IMR-90 (cell line): ENCODE results near the gene IFRD2. TPM values are rescaled to one million over a fixed set of nuclear protein-coding genes. Genes with fewer than 3 reads are reported as not detected.

ENCODE experiments used
- ATAC-seq: fragments of 200-7000 bp; cut with Tn5 transposase; 2 replicates; pipeline ENCODE4 v1.9.1; 2020; ENCODE audit warnings: low read depth, mild to moderate bottlenecking, moderate library complexity
- BruUV-seq: library from RNA; stranded (reverse); fragments of 400-500 nt; replicated peaks from 2 replicates; lab custom pipeline; 2021; lab: Mats Ljungman, UMichigan
- CTCF ChIA-PET: fragments of 300-600 bp; formaldehyde crosslinking; extraction: SDS; loops from one replicate; lab custom pipeline; 2021; ENCODE audit warnings: antibody characterized with exemption; lab: Yijun Ruan, JAX
- POLR2A ChIA-PET: fragments of 300-600 bp; sonication (Branson Sonifier 250); formaldehyde crosslinking; loops from one replicate; lab custom pipeline; 2022; ENCODE audit warnings: antibody characterized with exemption; ENCODE audit not compliant: unreplicated experiment; lab: Charles Lee
- DNase-seq: peaks from one replicate; pipeline ENCODE4 v3.0.0; 2013
- H2AFZ ChIP-seq: replicated peaks from 2 replicates; pipeline ENCODE3; 2013; ENCODE audit warnings: low read length, mild to moderate bottlenecking; ENCODE audit not compliant: poor library complexity
- H2AK5ac ChIP-seq: 2 replicates; pipeline ENCODE4 v1.6.1; 2013; ENCODE audit warnings: low read depth, low read length, inconsistent platforms
- H2AK9ac ChIP-seq: replicated peaks from 2 replicates; pipeline ENCODE3; 2013; ENCODE audit warnings: mild to moderate bottlenecking, low read depth, low read length, moderate library complexity; ENCODE audit not compliant: poor library complexity
- H2BK120ac ChIP-seq: 2 replicates; pipeline ENCODE4 v1.6.1; 2013; ENCODE audit warnings: low read depth, low read length, inconsistent platforms
- H2BK15ac ChIP-seq: 3 replicates; pipeline ENCODE4 v1.6.1; 2013; ENCODE audit warnings: low read depth, low read length, inconsistent platforms
- H2BK20ac ChIP-seq: 2 replicates; pipeline ENCODE4 v1.6.1; 2013; ENCODE audit warnings: low read depth, mild to moderate bottlenecking, inconsistent platforms, low read length, moderate library complexity
- H2BK5ac ChIP-seq: 2 replicates; pipeline ENCODE4 v1.6.1; 2013; ENCODE audit warnings: mild to moderate bottlenecking, low read depth, low read length, inconsistent platforms; ENCODE audit not compliant: poor library complexity, severe bottlenecking
- H3K14ac ChIP-seq: replicated peaks from 2 replicates; pipeline ENCODE4 v1.6.1; 2013; ENCODE audit warnings: low read depth, low read length, inconsistent platforms
- H3K18ac ChIP-seq: 2 replicates; pipeline ENCODE4 v1.6.1; 2013; ENCODE audit warnings: low read depth, low read length, control low read depth
- H3K23ac ChIP-seq: 2 replicates; pipeline ENCODE4 v1.6.1; 2013; ENCODE audit warnings: low read depth, low read length, inconsistent platforms
- H3K27ac ChIP-seq: 2 replicates; pipeline ENCODE4 v1.5.1; 2013; ENCODE audit warnings: mild to moderate bottlenecking, control low read depth, low read length; ENCODE audit not compliant: insufficient read depth
- H3K27me3 ChIP-seq: 2 replicates; pipeline ENCODE4 v1.6.1; 2013; ENCODE audit warnings: low read length; ENCODE audit not compliant: control insufficient read depth, insufficient read depth
- H3K36me3 ChIP-seq: 2 replicates; pipeline ENCODE4 v1.6.1; 2013; ENCODE audit warnings: low read length, mixed read lengths; ENCODE audit not compliant: control insufficient read depth, insufficient read depth
- H3K4ac ChIP-seq: 2 replicates; pipeline ENCODE4 v1.6.1; 2013; ENCODE audit warnings: low read depth, low read length, inconsistent platforms
- H3K4me1 ChIP-seq: 2 replicates; pipeline ENCODE4 v1.6.1; 2013; ENCODE audit warnings: low read length, mixed read lengths; ENCODE audit not compliant: control insufficient read depth, insufficient read depth
- H3K4me2 ChIP-seq: 2 replicates; pipeline ENCODE4 v1.6.1; 2013; ENCODE audit warnings: low read depth, mild to moderate bottlenecking, control low read depth, low read length, moderate library complexity
- H3K4me3 ChIP-seq: 2 replicates; pipeline ENCODE4 v1.5.1; 2013; ENCODE audit warnings: low read depth, mild to moderate bottlenecking, control low read depth, low read length, moderate library complexity; ENCODE audit not compliant: insufficient read depth
- H3K56ac ChIP-seq: 2 replicates; pipeline ENCODE4 v1.6.1; 2013; ENCODE audit warnings: low read length, inconsistent platforms; ENCODE audit not compliant: insufficient read depth; ENCODE audit errors: extremely low read depth
- H3K79me1 ChIP-seq, 2 experiments: 2 replicates each; pipeline ENCODE4 v1.6.1; 2013; ENCODE audit warnings: low read length in 2 of 2, inconsistent platforms in 1 of 2, low read depth in 1 of 2
- H3K9ac ChIP-seq: 2 replicates; pipeline ENCODE4 v1.6.1; 2013; ENCODE audit warnings: low read depth, low read length, control low read depth
- H3K9me1 ChIP-seq: 2 replicates; pipeline ENCODE4 v1.6.1; 2013; ENCODE audit warnings: low read length, inconsistent platforms; ENCODE audit not compliant: insufficient read depth
- H3K9me3 ChIP-seq: 2 replicates; pipeline ENCODE4 v1.6.1; 2013; ENCODE audit warnings: low read length; ENCODE audit not compliant: control insufficient read depth, insufficient read depth
- H4K20me1 ChIP-seq: 2 replicates; pipeline ENCODE4 v1.6.1; 2013; ENCODE audit warnings: low read length, inconsistent platforms; ENCODE audit not compliant: insufficient read depth
- H4K5ac ChIP-seq: 2 replicates; pipeline ENCODE4 v1.6.1; 2013; ENCODE audit warnings: mild to moderate bottlenecking, low read depth, low read length, control low read depth
- H4K8ac ChIP-seq, 2 experiments: 2 replicates each; pipeline ENCODE4 v1.6.1; 2013; ENCODE audit warnings: low read depth in 2 of 2, low read length in 2 of 2, control low read depth in 1 of 2, inconsistent platforms in 1 of 2
- H4K91ac ChIP-seq: 2 replicates; pipeline ENCODE4 v1.6.1; 2013; ENCODE audit warnings: low read depth, low read length, inconsistent platforms; ENCODE audit not compliant: insufficient read depth
- BHLHE40 ChIP-seq: fragments of 150-350 bp; IDR thresholded peaks from 2 replicates; pipeline ENCODE4 v1.6.1; 2016; ENCODE audit warnings: mild to moderate bottlenecking, low read depth, low read length
- CEBPB ChIP-seq: IDR thresholded peaks from 2 replicates; pipeline ENCODE4 v1.6.1; 2012; ENCODE audit warnings: low read depth, low read length, improper control_type of control experiment
- CHD1 ChIP-seq: IDR thresholded peaks from 2 replicates; pipeline ENCODE4 v1.6.1; 2012; ENCODE audit warnings: low read depth, low read length, improper control_type of control experiment
- FOS ChIP-seq: fragments of 150-350 bp; IDR thresholded peaks from 2 replicates; pipeline ENCODE4 v1.6.1; 2016; ENCODE audit warnings: low read depth, low read length
- MAFK ChIP-seq: IDR thresholded peaks from 2 replicates; pipeline ENCODE4 v1.6.1; 2012; ENCODE audit warnings: low read depth, low read length, improper control_type of control experiment
- MAZ ChIP-seq: IDR thresholded peaks from 2 replicates; pipeline ENCODE4 v1.6.1; 2012; ENCODE audit warnings: low read depth, mild to moderate bottlenecking, low read length, improper control_type of control experiment, moderate library complexity, borderline replicate concordance
- MXI1 ChIP-seq: IDR thresholded peaks from 2 replicates; pipeline ENCODE4 v1.6.1; 2012; ENCODE audit warnings: low read depth, mild to moderate bottlenecking, low read length, moderate library complexity, borderline replicate concordance
- NFE2L2 ChIP-seq: fragments of 150-350 bp; IDR thresholded peaks from 2 replicates; pipeline ENCODE4 v1.6.1; 2016; ENCODE audit warnings: low read depth, mild to moderate bottlenecking, low read length
- POLR2A ChIP-seq: IDR thresholded peaks from 2 replicates; pipeline ENCODE4 v1.6.1; 2012; ENCODE audit warnings: mild to moderate bottlenecking, low read depth, low read length
- RAD21 ChIP-seq: IDR thresholded peaks from 2 replicates; pipeline ENCODE4 v1.6.1; 2012; ENCODE audit warnings: low read length, improper control_type of control experiment
- RCOR1 ChIP-seq: IDR thresholded peaks from 2 replicates; pipeline ENCODE4 v1.6.1; 2012; ENCODE audit warnings: mild to moderate bottlenecking, low read length, improper control_type of control experiment; ENCODE audit not compliant: insufficient replicate concordance
- RFX5 ChIP-seq: IDR thresholded peaks from 2 replicates; pipeline ENCODE4 v1.8.0; 2012; ENCODE audit warnings: low read depth, mild to moderate bottlenecking, low read length, moderate library complexity
- SMC3 ChIP-seq: fragments of 150-350 bp; IDR thresholded peaks from 2 replicates; pipeline ENCODE4 v1.6.1; 2016; ENCODE audit warnings: low read depth, mild to moderate bottlenecking, antibody characterized with exemption, low read length, moderate library complexity
- WGBS, 2 experiments: methylation state at CpG; one replicate each; pipeline versions ENCODE4 v1.1.5 to v1.1.7; 2013; ENCODE audit warnings: missing lambda C conversion rate in 2 of 2; ENCODE audit not compliant: insufficient read length in 1 of 2; ENCODE audit errors: extremely low coverage in 2 of 2; 5-methylcytosine and 5-hydroxymethylcytosine counted together
- dilution Hi-C: fragments of 300-500 bp; cut with HindIII; formaldehyde crosslinking; loops from one replicate; pipeline ENCODE4 v1.14.3; 2018; ENCODE audit warnings: low sequenced_read_pairs; ENCODE audit not compliant: unreplicated experiment
- in situ Hi-C: fragments of 300-500 bp; cut with MboI; formaldehyde crosslinking; loops from 3 replicates; pipeline ENCODE4 v1.14.3; 2019; ENCODE audit warnings: low sequenced_read_pairs, inconsistent platforms, mixed read lengths
- intact Hi-C: fragments of 100-400 bp; cut with micrococcal nuclease; formaldehyde crosslinking; loops from 2 replicates; pipeline ENCODE4 v1.10.0; 2022
- polyA plus RNA-seq, 3 experiments: library from polyadenylated mRNA; depleted of rRNA; stranded (reverse); fragments of >200 nt; gene quantifications; 2 replicates each; pipeline ENCODE4 v1.2.3, GENCODE V29; 2012; ENCODE audit warnings: low replicate concordance in 1 of 3
- total RNA-seq: library from RNA; depleted of rRNA; stranded (reverse); fragments of >200 nt; gene quantifications from 2 replicates; pipeline ENCODE4 v1.2.3, GENCODE V29; 2012
- TF ChIP-seq, protein P1 (sequence below): fragments of 150-350 bp; IDR thresholded peaks from 2 replicates; pipeline ENCODE4 v1.6.1; 2016; ENCODE audit warnings: low read depth, mild to moderate bottlenecking, low read length, moderate library complexity, borderline replicate concordance
- TF ChIP-seq, protein P2 (sequence below): conservative IDR thresholded peaks from 2 replicates; pipeline ENCODE4 v1.5.1; 2012; ENCODE audit warnings: mild to moderate bottlenecking, low read depth, low read length, improper control_type of control experiment

Gene IFRD2
- total and polyA plus RNA-seq, 2 of the 4 experiments (the other 2 are of a cell fraction): 52.7 to 79.1 TPM

DNA sequence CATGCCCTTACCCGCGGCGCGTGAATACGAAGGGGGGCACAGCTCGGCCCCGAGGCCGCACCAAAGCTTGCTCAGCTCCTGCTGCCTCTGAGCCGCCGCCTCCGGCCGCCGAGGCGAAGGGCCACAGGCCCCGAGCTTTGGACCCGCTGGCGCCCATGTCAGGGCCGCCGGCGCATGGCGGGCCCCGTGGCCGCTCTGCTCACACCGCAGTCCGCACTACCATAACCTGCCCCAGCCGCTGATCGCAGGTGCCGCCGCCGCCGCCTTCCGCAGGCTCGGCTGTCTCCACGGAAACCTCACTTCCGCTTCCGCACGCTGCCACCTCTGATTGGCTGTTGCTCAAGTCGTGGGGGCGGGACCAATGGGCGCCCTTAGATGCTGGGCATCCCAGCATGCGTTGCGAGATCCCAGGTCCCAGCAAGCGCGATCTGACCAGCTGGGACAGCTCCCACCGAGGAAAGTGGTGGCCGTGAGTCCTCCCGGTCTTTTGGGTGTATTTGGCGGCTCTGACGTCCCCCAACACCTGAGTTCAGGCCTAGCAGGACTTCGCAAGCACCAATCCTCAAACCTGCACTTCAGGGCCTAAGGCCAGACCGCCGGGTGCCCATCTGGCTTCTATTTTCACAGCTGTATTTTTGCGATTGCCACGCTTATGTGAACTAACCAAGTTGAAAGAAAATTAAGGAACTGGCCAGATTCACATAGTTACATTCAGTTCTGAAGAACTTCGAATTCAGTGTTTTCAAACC is 35.9 kb upstream of the IFRD2 start, which contains the start of gene TUSC2:
TUSC2 (minus strand) TSS at position 281 of the 749 bp plus-strand sequence; CDS start at position 157, 124 bp downstream.
- Histone ChIP-seq H2AK5ac (peak within 1 kb of the TSS; percentile 68), H2AFZ (peak within 1 kb of the TSS; percentile 93), H3K9me1 (no peaks in the 10 kb centered on the region), H3K56ac (no peak within 1 kb of the TSS), H3K27ac (peak within 1 kb of the TSS; percentile 32), H2AK9ac (peak within 1 kb of the TSS; percentile 92), H2BK5ac (peak within 1 kb of the TSS; percentile 20), H3K23ac (peak within 1 kb of the TSS; percentile 48; the same call in 1 of the 2 replicates), H2BK20ac (no peak within 1 kb of the TSS), H3K79me1 (peaks cover 34 to 48% of the 10 kb centered on the region in 2 experiments), H3K9ac (peak within 1 kb of the TSS; percentile 82), H3K36me3 (peaks cover 33% of the 10 kb centered on the region), H3K27me3 (no peaks in the 10 kb centered on the region), H4K20me1 (peaks cover 23% of the 10 kb centered on the region), H4K8ac (peak within 1 kb of the TSS; percentile 49 to 94), H3K9me3 (no peaks in the 10 kb centered on the region), H2BK15ac (no peak within 1 kb of the TSS), H3K14ac (peak within 1 kb of the TSS; percentile 41; the same call in 1 of the 2 replicates), H3K4me2 (peak within 1 kb of the TSS; percentile 99), H3K4me1 (peaks cover 6% of the 10 kb centered on the region; the same call in 1 of the 2 replicates), H4K91ac (no peak within 1 kb of the TSS), H3K4ac (peak within 1 kb of the TSS; percentile 74), H3K4me3 (peak within 1 kb of the TSS; percentile 67), H4K5ac (peak within 1 kb of the TSS; percentile 19; the same call in 1 of the 2 replicates), H3K18ac (no peak within 1 kb of the TSS), H2BK120ac (no peak within 1 kb of the TSS)
- intact Hi-C loops: no loop called here
- BruUV-seq: no TSS peak
- ATAC-seq (peak; percentile 91), DNase-seq (peak; percentile 94)
- WGBS, 2 experiments: 5% methylated on average over 27 of the region's 55 CpGs; no CpG with 5 or more reads in 1 of the 2 experiments
- dilution Hi-C loops: no loop called here
- in situ Hi-C loops: loop anchor here (25.0 kb wide), 3 partner anchors 1059 to 1834 kb away; partner anchors contain the start of genes ABHD14B, GPR62, MANF and PCBP4
- ChIA-PET CTCF (interaction anchor here (0.5 to 1.4 kb wide), 3 partner anchors 8 to 1282 kb away, joined by 3 to 4 read pairs (median 3); no protein-coding TSS in a partner anchor), POLR2A (interaction anchor here (1.3 kb wide), 1 partner anchor 9 kb away, joined by 6 read pairs; no protein-coding TSS in a partner anchor)
- no peak for TF ChIP-seq RFX5
- peak; percentile 73 for TF ChIP-seq CEBPB
- TF ChIP-seq MAZ: peak; percentile 11; the same call in 1 of the 2 replicates
- TF ChIP-seq RCOR1: no peak
- TF ChIP-seq, protein P1, sequence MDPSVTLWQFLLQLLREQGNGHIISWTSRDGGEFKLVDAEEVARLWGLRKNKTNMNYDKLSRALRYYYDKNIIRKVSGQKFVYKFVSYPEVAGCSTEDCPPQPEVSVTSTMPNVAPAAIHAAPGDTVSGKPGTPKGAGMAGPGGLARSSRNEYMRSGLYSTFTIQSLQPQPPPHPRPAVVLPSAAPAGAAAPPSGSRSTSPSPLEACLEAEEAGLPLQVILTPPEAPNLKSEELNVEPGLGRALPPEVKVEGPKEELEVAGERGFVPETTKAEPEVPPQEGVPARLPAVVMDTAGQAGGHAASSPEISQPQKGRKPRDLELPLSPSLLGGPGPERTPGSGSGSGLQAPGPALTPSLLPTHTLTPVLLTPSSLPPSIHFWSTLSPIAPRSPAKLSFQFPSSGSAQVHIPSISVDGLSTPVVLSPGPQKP: no peak
- TF ChIP-seq MAFK: no peak
- peak; percentile 76 for TF ChIP-seq POLR2A
- TF ChIP-seq FOS: no peak
- TF ChIP-seq RAD21: no peak
- TF ChIP-seq, protein P2, sequence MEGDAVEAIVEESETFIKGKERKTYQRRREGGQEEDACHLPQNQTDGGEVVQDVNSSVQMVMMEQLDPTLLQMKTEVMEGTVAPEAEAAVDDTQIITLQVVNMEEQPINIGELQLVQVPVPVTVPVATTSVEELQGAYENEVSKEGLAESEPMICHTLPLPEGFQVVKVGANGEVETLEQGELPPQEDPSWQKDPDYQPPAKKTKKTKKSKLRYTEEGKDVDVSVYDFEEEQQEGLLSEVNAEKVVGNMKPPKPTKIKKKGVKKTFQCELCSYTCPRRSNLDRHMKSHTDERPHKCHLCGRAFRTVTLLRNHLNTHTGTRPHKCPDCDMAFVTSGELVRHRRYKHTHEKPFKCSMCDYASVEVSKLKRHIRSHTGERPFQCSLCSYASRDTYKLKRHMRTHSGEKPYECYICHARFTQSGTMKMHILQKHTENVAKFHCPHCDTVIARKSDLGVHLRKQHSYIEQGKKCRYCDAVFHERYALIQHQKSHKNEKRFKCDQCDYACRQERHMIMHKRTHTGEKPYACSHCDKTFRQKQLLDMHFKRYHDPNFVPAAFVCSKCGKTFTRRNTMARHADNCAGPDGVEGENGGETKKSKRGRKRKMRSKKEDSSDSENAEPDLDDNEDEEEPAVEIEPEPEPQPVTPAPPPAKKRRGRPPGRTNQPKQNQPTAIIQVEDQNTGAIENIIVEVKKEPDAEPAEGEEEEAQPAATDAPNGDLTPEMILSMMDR: no peak
- TF ChIP-seq NFE2L2: no peak
- TF ChIP-seq BHLHE40: no peak
- TF ChIP-seq MXI1: peak; percentile 74; the same call in 1 of the 2 replicates
- no peak for TF ChIP-seq SMC3
- TF ChIP-seq CHD1: no peak
